Gastrocnemius medialis (tissue), 4 donors: Measurements from ENCODE around the gene DPH3. TPM values are rescaled to one million over a fixed set of nuclear protein-coding genes. Genes with fewer than 3 reads are reported as not detected.

Experiments
- ATAC-seq, 2 donors: fragments of 150-250 bp; one replicate each; pipeline ENCODE4 v1.9.1; 2016
- DNase-seq, 2 donors: peaks; one replicate each; pipeline ENCODE4 v3.0.0-alpha.2; 2019
- H3K27ac ChIP-seq, 4 donors: fragments of 200-600 bp; sonication (generic); 1 replicate in 1 of 4; 2 replicates in 3 of 4; pipeline ENCODE4 v1.5.1; 2016 to 2018; ENCODE audit warnings: mild to moderate bottlenecking in 2 of 4, moderate library complexity in 1 of 4
- H3K27me3 ChIP-seq, 3 donors: fragments of 200-600 bp; sonication (generic) in 2 of 3; 1 replicate in 1 of 3; 2 replicates in 2 of 3; pipeline versions ENCODE4 v1.5.1 to v1.6.0; 2016 to 2019; ENCODE audit warnings: mild to moderate bottlenecking in 1 of 3, moderate library complexity in 1 of 3
- H3K36me3 ChIP-seq, 2 donors: fragments of 200-600 bp; sonication (generic) in 1 of 2; one replicate each; pipeline ENCODE4 v1.5.1; 2017 to 2018
- H3K4me1 ChIP-seq, 2 donors: fragments of 200-600 bp; sonication (generic) in 1 of 2; one replicate each; pipeline ENCODE4 v1.5.1; 2016 to 2017; ENCODE audit warnings: mild to moderate bottlenecking in 2 of 2
- H3K4me3 ChIP-seq, 4 donors: fragments of 200-600 bp; sonication (generic) in 3 of 4; 1 replicate in 1 of 4; 2 replicates in 3 of 4; pipeline ENCODE4 v1.5.1; 2016 to 2019; ENCODE audit warnings: mild to moderate bottlenecking in 2 of 4
- H3K9me3 ChIP-seq, 3 donors: fragments of 200-600 bp; sonication (generic) in 2 of 3; 1 replicate in 1 of 3; 2 replicates in 2 of 3; pipeline ENCODE4 v1.5.1; 2016 to 2019
- CTCF ChIP-seq, 5 experiments: fragments of 450-650 bp in 3 of 5; fragments of 200-600 bp in 2 of 5; sonication (generic) in 2 of 5; IDR thresholded peaks in 4 of 5; conservative IDR thresholded peaks in 1 of 5; 1 replicate in 4 of 5; 2 replicates in 1 of 5; pipeline ENCODE4 v1.5.1; 2016 to 2019; ENCODE audit warnings: antibody characterized with exemption in 5 of 5, mild to moderate bottlenecking in 3 of 5, moderate library complexity in 3 of 5
- POLR2A ChIP-seq, 2 donors: fragments of 450-650 bp; IDR thresholded peaks; one replicate each; pipeline ENCODE4 v1.6.1; 2017; ENCODE audit warnings: antibody characterized with exemption in 2 of 2, mild to moderate bottlenecking in 2 of 2, moderate library complexity in 2 of 2
- in situ Hi-C, 4 donors: fragments of 200-750 bp; cut with MboI; loops; one replicate each; pipeline versions ENCODE4 v1.15.0 to v1.8.0; 2017; ENCODE audit warnings: low sequenced_read_pairs in 4 of 4
- intact Hi-C: fragments of 100-400 bp; cut with DNase I; formaldehyde crosslinking; loops from one replicate; pipeline ENCODE4 v1.15.1; 2023; ENCODE audit warnings: low total_unique reads
- total RNA-seq, 4 donors: library from RNA; depleted of rRNA; stranded (reverse); fragments of >200 nt; gene quantifications; one replicate each; pipeline versions ENCODE4 v1.1.0 to v1.2.3, GENCODE V29; 2016

DPH3 gene
- total RNA-seq, 4 donors from 2014 or later: 40.3 to 66.6 (median 44.2) TPM

DNA sequence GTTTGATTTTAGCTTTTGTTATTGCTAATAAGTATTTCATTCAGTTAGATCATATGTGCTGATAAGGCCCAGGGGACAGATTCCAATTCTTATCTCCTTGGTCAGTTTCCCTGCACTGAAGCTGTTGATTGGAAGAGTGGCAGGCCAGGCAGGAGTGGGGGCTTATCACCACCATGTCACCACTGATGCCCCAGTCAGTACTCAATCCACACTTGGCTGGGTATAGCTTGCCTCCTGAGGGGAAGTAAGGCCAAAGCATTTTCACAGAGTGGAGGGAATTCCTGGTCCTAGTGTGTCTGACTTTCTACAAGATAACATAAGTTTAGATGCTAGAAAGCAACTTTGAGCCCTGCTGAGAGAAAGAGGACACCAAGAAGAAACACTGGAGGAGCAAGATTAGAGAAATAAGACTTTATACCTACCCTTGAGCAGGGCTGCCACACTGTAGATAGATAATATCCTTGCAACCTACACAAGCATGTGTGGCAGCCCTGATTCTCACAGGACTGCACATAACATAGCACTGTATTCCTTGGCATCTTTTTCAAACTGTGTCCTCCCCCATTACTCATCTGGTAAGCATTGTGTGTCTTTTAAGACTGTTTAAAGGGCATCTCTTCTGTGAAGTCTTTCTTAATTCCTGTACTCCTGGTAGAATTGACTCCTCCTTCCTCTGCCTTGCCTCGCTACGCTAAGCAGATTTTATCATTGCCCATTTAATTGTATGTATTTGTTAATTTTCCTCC is 24.6 kb upstream of the DPH3 start:
- Histone ChIP-seq H3K4me3 (no peak overlapping the region), H3K9me3 (no peaks in the 10 kb centered on the region), H3K27me3 (no peaks in the 10 kb centered on the region), H3K36me3 (no peaks in the 10 kb centered on the region), H3K27ac (peak overlapping the region; percentile 66 to 83 (median 76)), H3K4me1 (peaks cover 57 to 64% of the 10 kb centered on the region in 2 donors)
- intact Hi-C loops: no loop called here
- no peak for TF ChIP-seq CTCF (IDR thresholded peaks at IDR 0.05 in 4 of 5, conservative IDR thresholded peaks at IDR 0.05 in 1 of 5)
- TF ChIP-seq POLR2A (IDR thresholded peaks at IDR 0.05): no peak
- in situ Hi-C loops: loop anchor here (5.0 to 25.0 kb wide), 3 partner anchors 263 to 1448 kb away; partner anchors contain the start of gene TBC1D5 (in 1 of the 4)
- DNase-seq (no peak), ATAC-seq (no peak)

DNA sequence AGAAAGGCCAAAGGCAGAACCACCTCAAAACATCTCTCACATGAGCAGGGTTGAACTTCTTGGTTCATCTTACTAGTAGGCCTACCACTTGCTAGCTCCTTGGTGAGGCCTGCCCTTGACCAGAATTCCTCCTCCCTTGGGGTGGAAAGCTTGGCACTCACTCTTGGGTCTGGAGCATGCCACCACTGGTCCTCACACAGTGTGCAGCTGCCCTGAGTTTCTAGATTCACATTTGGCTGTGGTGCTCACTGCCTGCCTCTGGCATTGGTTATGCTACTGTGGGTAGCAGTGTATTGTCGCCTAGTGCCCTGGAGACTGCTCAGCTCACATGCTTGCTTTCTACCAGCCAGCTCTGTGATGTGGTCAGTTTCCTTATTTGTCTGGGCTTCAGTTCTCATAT is 23.9 kb upstream of the DPH3 start:
- Histone ChIP-seq H3K27ac (peak overlapping the region; percentile 66 to 83 (median 76)), H3K4me3 (no peak overlapping the region), H3K27me3 (no peaks in the 10 kb centered on the region), H3K4me1 (peaks cover 57 to 64% of the 10 kb centered on the region in 2 donors), H3K36me3 (no peaks in the 10 kb centered on the region), H3K9me3 (no peaks in the 10 kb centered on the region)
- intact Hi-C loops (no loop called here), in situ Hi-C loops (loop anchor here (5.0 to 25.0 kb wide), 3 partner anchors 264 to 1449 kb away; partner anchors contain the start of gene TBC1D5 (in 1 of the 4))
- DNase-seq: peak; percentile 48 to 70
- ATAC-seq: peak; percentile 82 to 90
- TF ChIP-seq POLR2A (IDR thresholded peaks at IDR 0.05) (no peak), CTCF (IDR thresholded peaks at IDR 0.05 in 4 of 5, conservative IDR thresholded peaks at IDR 0.05 in 1 of 5) (no peak)

DNA sequence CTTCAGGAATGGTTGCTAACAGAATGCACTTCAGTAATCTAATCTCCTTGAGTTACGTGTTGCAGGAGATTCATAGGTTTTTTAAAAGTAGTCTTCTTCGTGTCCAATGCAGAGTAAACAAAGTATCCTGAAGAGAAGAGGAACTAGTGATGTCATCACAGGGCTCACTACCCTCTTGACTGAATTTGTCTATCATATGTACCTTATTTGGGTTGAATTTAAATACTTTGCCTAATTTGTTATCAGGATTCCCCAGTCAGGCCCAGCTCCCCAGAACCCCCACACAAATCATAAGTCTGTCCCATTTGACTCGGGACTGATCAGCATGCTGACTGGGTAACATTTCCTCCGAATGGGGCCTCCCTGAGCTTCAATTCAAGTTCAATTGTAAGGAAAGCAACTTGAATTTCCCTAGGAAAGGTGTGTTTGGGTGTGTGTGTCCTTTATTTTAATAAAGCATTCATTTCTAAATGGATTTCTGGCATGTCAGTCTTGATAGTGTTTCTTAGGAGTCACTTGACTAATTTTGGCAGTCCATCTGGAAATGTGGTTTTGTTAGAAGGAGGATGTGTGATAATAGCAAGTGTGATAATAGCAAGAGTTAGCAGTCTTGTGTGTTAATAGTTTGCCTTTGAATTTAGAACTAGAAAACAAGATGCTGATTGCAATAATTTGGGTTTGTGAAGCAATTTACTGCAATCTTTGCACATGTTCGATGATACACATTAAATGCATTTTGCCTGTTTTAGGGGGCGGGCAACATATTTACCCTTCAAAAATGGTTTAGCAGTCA is 22.2 kb upstream of the DPH3 start:
- TF ChIP-seq CTCF (IDR thresholded peaks at IDR 0.05 in 4 of 5, conservative IDR thresholded peaks at IDR 0.05 in 1 of 5) (no peak), POLR2A (IDR thresholded peaks at IDR 0.05) (no peak)
- Histone ChIP-seq H3K36me3 (no peaks in the 10 kb centered on the region), H3K4me1 (peaks cover 57 to 64% of the 10 kb centered on the region in 2 donors), H3K9me3 (no peaks in the 10 kb centered on the region), H3K27ac (peak overlapping the region; percentile 66 to 83 (median 76)), H3K27me3 (no peaks in the 10 kb centered on the region), H3K4me3 (no peak overlapping the region)
- DNase-seq (no peak), ATAC-seq (peak in 1 of 2 donors; percentile 4)
- in situ Hi-C loops (loop anchor here (5.0 to 25.0 kb wide), 3 partner anchors 265 to 1450 kb away; partner anchors contain the start of gene TBC1D5 (in 1 of the 4)), intact Hi-C loops (no loop called here)

- Histone ChIP-seq H3K4me1 (peaks cover 57 to 64% of the 10 kb centered on the region in 2 donors), H3K9me3 (no peaks in the 10 kb centered on the region), H3K36me3 (no peaks in the 10 kb centered on the region), H3K4me3 (no peak overlapping the region), H3K27ac (peak overlapping the region; percentile 66 to 83 (median 76)), H3K27me3 (no peaks in the 10 kb centered on the region)
- intact Hi-C loops: no loop called here
- TF ChIP-seq CTCF (IDR thresholded peaks at IDR 0.05 in 4 of 5, conservative IDR thresholded peaks at IDR 0.05 in 1 of 5) (no peak), POLR2A (IDR thresholded peaks at IDR 0.05) (no peak)
- in situ Hi-C loops: loop anchor here (5.0 to 25.0 kb wide), 3 partner anchors 266 to 1451 kb away; partner anchors contain the start of gene TBC1D5 (in 1 of the 4)
- no peak for DNase-seq
- peak; percentile 51 to 75 for ATAC-seq
Measured at GRCh38 chr3:16286161-16286560, 21.4 kb upstream of the DPH3 start.
